Right ventricle myocardium inferior (tissue), 1 donor: Measurements from ENCODE around the gene APBB2. TPM values are rescaled to one million over a fixed set of nuclear protein-coding genes. Genes with fewer than 3 reads are reported as not detected.

ENCODE experiments used
- ATAC-seq: fragments of 200-7000 bp; cut with Tn5 transposase; one replicate; pipeline ENCODE4 v1.9.1; 2020; ENCODE audit warnings: mild to moderate bottlenecking, moderate library complexity
- DNase-seq: peaks from one replicate; pipeline ENCODE4 v3.0.0; 2021; ENCODE audit errors: missing footprints
- intact Hi-C: fragments of 100-400 bp; cut with DNase I; formaldehyde crosslinking; loops from one replicate; pipeline ENCODE4 v1.11.0; 2022
- total RNA-seq: library from RNA; stranded (reverse); fragmentation: NEBNext Ultra II Directional; extraction: Animal tissue kit (Norgen Biotek cat#: 25700); gene quantifications from one replicate; pipeline ENCODE4 v1.2.1, GENCODE V29; 2021
- donor health status: DM: no; HTN: yes; CAD: no; lungs with severe emphysema.

APBB2 gene
- total RNA-seq, 1 donor from 2014 or later: 23.8 TPM

GRCh38 chr4:41146716-41147506 is 67.4 kb downstream of the APBB2 start:
- ATAC-seq (peak; percentile 43), DNase-seq (no peak)

GRCh38 chr4:41146196-41146595 is 68.1 kb downstream of the APBB2 start:
- no peak for ATAC-seq
- DNase-seq: no peak
- intact Hi-C loops: no loop called here

More at GRCh38 chr4:41146716-41147506, 67.4 kb downstream of the APBB2 start:
- intact Hi-C loops: no loop called here

GRCh38 chr4:41145571-41146078 is 68.7 kb downstream of the APBB2 start:
- intact Hi-C loops: no loop called here
- no peak for ATAC-seq
- DNase-seq: no peak

- ATAC-seq: no peak
- intact Hi-C loops: no loop called here
Measured at GRCh38 chr4:41144812-41145211, 69.5 kb downstream of the APBB2 start.

GRCh38 chr4:41144040-41144379 is 70.3 kb downstream of the APBB2 start:
- intact Hi-C loops: no loop called here
- ATAC-seq: no peak

More at GRCh38 chr4:41144812-41145211, 69.5 kb downstream of the APBB2 start:
- DNase-seq: no peak

GRCh38 chr4:41143311-41144039 is 70.9 kb downstream of the APBB2 start:
- no peak for DNase-seq
- ATAC-seq: peak; percentile 84
- intact Hi-C loops: loop anchor here (2.0 kb wide), 1 partner anchor 69 kb away; no protein-coding TSS in a partner anchor

More at GRCh38 chr4:41144040-41144379, 70.3 kb downstream of the APBB2 start:
- DNase-seq: no peak

- DNase-seq (no peak), ATAC-seq (peak; percentile 56)
- intact Hi-C loops: loop anchor here (2.0 kb wide), 1 partner anchor 70 kb away; no protein-coding TSS in a partner anchor
Measured at GRCh38 chr4:41142376-41143310, 71.7 kb downstream of the APBB2 start.

GRCh38 chr4:41141900-41142299 is 72.4 kb downstream of the APBB2 start:
- DNase-seq (no peak), ATAC-seq (no peak)
- intact Hi-C loops: loop anchor here (2.0 kb wide), 1 partner anchor 71 kb away; no protein-coding TSS in a partner anchor

- no peak for DNase-seq
- ATAC-seq: no peak
- intact Hi-C loops: no loop called here
Measured at GRCh38 chr4:41140410-41140809, 73.9 kb downstream of the APBB2 start.

- intact Hi-C loops: no loop called here
- no peak for ATAC-seq
- no peak for DNase-seq
Measured at GRCh38 chr4:41137879-41138278, 76.5 kb downstream of the APBB2 start.

GRCh38 chr4:41136456-41136855 is 77.9 kb downstream of the APBB2 start:
- ATAC-seq (no peak), DNase-seq (no peak)
- intact Hi-C loops: no loop called here

- no peak for ATAC-seq
- intact Hi-C loops: no loop called here
Measured at GRCh38 chr4:41135801-41136200, 78.5 kb downstream of the APBB2 start.

GRCh38 chr4:41134581-41134980 is 79.8 kb downstream of the APBB2 start:
- DNase-seq (no peak), ATAC-seq (peak; percentile 73)
- intact Hi-C loops: no loop called here

More at GRCh38 chr4:41135801-41136200, 78.5 kb downstream of the APBB2 start:
- no peak for DNase-seq

GRCh38 chr4:41133454-41134018 is 80.8 kb downstream of the APBB2 start:
- peak; percentile 24 for ATAC-seq
- intact Hi-C loops: no loop called here
- no peak for DNase-seq

- no peak for ATAC-seq
- DNase-seq: no peak
- intact Hi-C loops: no loop called here
Measured at GRCh38 chr4:41132055-41132683, 82.2 kb downstream of the APBB2 start.

GRCh38 chr4:41129936-41130440 is 84.4 kb downstream of the APBB2 start:
- ATAC-seq (no peak), DNase-seq (no peak)
- intact Hi-C loops: no loop called here

GRCh38 chr4:41129128-41129754 is 85.1 kb downstream of the APBB2 start:
- ATAC-seq (no peak), DNase-seq (no peak)
- intact Hi-C loops: no loop called here
